Measurements from ENCODE around the gene SYNE4.

GRCh38 chr19:35986111-35986510, 22.5 kb downstream of the SYNE4 start:
- TF ChIP-seq CTCF (IDR thresholded peaks at IDR 0.05; ENCODE audit: insufficient read depth, low read depth, low read length) (no peak), EZH2 (IDR thresholded peaks at IDR 0.05; ENCODE audit: insufficient read depth, low read length) (no peak)

Data from astrocyte (in vitro differentiated cells and primary cell).